Choroid plexus epithelial cell (primary cell): ENCODE results near the gene NR1H3.
A peak's percentile ranks its signal among the peaks of the same experiment; 100 is the strongest.

Experiments used
- DNase-seq: peaks from one replicate; pipeline ENCODE4 v3.0.0-alpha.2; 2010; ENCODE audit warnings: low read depth
- H3K4me3 ChIP-seq: 2 replicates; pipeline ENCODE4 v1.5.1; 2011; ENCODE audit warnings: low read depth, mild to moderate bottlenecking, control low read depth, low read length, moderate library complexity
- TF ChIP-seq, protein P1 (sequence below): conservative IDR thresholded peaks from 2 replicates; pipeline ENCODE4 v1.5.1; 2011; ENCODE audit warnings: low read depth, mild to moderate bottlenecking, control low read depth, inconsistent platforms, low read length, moderate library complexity

The NR1H3 gene

DNA sequence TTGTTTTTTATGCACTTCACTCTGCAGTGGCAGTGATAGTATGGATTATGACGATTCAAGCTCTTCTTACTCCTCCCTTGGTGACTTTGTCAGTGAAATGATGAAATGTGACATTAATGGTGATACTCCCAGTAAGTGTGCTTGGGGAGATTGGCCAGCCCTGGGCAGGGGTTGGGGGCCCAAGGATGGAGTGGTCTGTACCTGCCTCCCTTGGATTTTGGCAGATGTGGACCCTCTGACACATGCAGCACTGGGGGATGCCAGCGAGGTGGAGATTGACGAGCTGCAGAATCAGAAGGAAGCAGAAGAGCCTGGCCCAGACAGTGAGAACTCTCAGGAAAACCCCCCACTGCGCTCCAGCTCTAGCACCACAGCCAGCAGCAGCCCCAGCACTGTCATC is 26.4 kb downstream of the NR1H3 start:
- H3K4me3 ChIP-seq = no peak overlapping the region
- DNase-seq = no peak
- TF ChIP-seq, protein P1, sequence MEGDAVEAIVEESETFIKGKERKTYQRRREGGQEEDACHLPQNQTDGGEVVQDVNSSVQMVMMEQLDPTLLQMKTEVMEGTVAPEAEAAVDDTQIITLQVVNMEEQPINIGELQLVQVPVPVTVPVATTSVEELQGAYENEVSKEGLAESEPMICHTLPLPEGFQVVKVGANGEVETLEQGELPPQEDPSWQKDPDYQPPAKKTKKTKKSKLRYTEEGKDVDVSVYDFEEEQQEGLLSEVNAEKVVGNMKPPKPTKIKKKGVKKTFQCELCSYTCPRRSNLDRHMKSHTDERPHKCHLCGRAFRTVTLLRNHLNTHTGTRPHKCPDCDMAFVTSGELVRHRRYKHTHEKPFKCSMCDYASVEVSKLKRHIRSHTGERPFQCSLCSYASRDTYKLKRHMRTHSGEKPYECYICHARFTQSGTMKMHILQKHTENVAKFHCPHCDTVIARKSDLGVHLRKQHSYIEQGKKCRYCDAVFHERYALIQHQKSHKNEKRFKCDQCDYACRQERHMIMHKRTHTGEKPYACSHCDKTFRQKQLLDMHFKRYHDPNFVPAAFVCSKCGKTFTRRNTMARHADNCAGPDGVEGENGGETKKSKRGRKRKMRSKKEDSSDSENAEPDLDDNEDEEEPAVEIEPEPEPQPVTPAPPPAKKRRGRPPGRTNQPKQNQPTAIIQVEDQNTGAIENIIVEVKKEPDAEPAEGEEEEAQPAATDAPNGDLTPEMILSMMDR = no peak

DNA sequence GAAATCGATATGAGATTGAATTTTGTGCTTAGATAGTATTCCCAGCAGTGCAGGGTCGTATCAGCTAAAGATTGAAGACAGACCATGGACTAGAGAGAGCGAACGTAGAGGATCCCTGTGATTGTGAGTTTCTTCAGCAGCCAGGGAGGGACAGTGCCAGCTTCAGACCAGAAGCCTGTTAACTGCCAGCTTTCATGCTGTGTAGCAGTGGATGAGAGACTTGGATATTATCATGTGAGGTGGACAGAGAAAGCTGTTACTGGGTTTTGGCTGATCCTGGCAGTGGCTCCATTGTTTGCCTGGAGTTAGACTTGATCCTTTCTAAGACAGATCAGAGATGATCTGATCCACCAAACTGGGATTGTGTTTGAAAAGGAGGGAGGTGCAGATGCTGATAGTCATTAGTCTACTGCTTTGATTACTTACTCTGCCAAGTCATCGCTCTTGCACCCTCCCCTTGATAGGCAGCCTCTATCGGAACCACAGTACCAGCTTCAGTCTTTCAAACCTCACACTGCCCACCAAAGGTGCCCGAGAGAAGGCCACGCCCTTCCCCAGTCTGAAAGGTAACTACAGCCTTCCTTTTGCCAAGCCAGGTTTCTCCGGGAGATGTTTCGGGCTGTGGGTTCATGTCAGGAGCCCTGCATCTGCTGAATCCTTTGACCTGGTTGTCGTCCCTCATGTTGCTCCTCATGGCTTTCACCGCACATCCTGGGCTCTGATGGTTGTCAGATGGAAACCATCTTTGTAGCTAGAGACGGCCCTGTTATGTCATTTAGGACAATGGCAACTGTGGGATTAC is 28.4 kb downstream of the NR1H3 start:
- TF ChIP-seq, protein P1 = no peak
- no peak for DNase-seq

DNA sequence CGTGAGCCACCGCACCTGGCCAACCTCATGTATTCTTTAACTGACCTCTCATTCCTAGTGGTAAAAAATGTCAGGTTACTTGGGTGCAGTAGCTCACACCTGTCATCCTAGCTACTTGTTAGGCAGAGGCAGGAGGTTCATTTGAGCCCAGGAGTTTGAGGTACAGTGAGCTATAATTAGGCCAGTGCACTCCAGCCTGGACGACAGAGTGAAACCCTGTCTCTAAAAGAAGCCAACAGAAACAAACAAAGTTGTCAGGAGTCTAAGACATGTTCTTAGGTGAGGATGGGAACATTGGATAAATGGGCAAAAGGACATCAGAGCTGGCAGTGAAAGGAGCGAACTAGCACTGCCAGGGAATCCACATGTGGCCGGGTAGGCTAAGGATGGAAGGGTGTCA is 30.3 kb downstream of the NR1H3 start:
- DNase-seq = no peak
- no peak overlapping the region for H3K4me3 ChIP-seq
- TF ChIP-seq, protein P1 = no peak

More for the DNA sequence above, 28.4 kb downstream of the NR1H3 start:
- no peak overlapping the region for H3K4me3 ChIP-seq

DNA sequence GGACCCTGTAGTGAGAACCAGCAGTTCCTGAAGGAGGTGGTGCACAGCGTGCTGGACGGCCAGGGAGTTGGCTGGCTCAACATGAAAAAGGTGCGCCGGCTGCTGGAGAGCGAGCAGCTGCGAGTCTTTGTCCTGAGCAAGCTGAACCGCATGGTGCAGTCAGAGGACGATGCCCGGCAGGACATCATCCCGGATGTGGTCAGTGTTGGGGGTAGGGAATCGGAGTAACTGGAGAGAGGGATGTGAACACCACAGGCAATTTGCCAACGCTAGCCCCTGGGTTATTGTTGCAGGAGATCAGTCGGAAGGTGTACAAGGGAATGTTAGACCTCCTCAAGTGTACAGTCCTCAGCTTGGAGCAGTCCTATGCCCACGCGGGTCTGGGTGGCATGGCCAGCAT is 32.1 kb downstream of the NR1H3 start:
- TF ChIP-seq, protein P1 = no peak
- H3K4me3 ChIP-seq = no peak overlapping the region
- peak; percentile 70 for DNase-seq

DNA sequence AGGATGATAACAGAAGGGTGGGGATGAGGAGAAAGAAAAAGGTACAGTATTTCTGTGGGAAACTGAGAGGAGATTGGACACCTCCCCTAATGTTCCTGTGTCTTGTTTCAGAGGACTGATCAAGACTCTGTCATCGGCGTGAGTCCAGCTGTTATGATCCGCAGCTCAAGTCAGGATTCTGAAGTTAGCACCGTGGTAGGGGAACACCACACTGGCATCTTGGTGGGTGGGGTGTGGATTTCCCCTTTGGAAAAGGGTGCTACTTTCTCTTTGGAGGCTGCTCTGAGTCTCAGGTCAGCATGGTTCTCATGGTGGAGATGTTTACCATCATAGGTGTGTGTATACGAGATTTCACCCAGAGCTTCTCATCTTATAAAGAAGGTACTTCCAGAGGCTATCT is 37.6 kb downstream of the NR1H3 start:
- H3K4me3 ChIP-seq = no peak overlapping the region
- TF ChIP-seq, protein P1 = no peak
- DNase-seq = no peak

DNA sequence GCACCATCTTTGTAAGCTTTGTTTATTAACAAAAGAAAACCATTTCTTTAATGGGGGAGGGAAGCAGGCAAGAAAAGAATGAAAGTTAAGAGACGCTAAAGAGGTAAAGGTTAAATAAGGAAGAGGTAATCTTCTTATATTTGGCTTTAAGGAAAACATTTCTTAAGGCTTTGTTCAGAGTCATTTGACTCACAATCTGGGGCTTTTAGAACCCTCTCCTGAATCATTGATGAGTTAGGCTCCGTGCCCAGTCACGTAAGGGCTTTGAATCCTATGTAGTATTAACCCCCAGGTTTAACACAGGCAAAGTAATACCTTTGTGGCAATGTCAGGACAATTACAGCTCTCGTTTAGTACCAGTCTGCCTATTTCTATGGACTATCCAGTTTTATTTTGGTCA is 38.2 kb downstream of the NR1H3 start:
- TF ChIP-seq, protein P1 = no peak
- H3K4me3 ChIP-seq = no peak overlapping the region
- DNase-seq = no peak

DNA sequence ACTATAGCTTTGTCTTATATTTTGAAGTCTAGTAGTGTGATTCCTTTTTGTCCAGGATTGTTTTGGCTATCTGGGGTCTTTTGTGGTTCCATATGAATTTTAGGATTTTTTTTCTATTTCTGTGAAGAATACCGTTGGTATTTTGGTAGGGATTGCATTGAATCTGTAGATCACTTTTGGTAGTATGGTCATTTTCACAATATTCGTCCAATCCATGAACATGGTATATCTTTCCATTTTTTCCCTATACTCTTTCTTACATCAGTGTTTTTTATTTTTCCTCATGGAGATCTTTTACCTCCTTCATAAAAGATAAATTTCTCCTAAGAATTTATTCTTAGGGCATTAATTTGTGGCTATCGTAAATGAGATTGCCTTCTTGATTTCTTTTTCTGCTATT is 41.3 kb downstream of the NR1H3 start:
- DNase-seq = no peak
- TF ChIP-seq, protein P1 = no peak
- no peak overlapping the region for H3K4me3 ChIP-seq
